Body of pancreas (tissue), 4 donors: ENCODE data around the gene SLAMF6.

Source experiments
- POLR2A ChIP-seq, 3 donors: fragments of 450-650 bp; IDR thresholded peaks; one replicate each; pipeline ENCODE4 v1.6.1; 2016; ENCODE audit warnings: antibody characterized with exemption in 3 of 3, mild to moderate bottlenecking in 2 of 3
- TF ChIP-seq, protein P1 (sequence below), 7 experiments: fragments of 450-650 bp in 4 of 7; fragments of 200-600 bp in 3 of 7; sonication (generic) in 3 of 7; IDR thresholded peaks; one replicate each; pipeline ENCODE4 v1.5.1; 2016 to 2019; ENCODE audit warnings: antibody characterized with exemption in 7 of 7

DNA sequence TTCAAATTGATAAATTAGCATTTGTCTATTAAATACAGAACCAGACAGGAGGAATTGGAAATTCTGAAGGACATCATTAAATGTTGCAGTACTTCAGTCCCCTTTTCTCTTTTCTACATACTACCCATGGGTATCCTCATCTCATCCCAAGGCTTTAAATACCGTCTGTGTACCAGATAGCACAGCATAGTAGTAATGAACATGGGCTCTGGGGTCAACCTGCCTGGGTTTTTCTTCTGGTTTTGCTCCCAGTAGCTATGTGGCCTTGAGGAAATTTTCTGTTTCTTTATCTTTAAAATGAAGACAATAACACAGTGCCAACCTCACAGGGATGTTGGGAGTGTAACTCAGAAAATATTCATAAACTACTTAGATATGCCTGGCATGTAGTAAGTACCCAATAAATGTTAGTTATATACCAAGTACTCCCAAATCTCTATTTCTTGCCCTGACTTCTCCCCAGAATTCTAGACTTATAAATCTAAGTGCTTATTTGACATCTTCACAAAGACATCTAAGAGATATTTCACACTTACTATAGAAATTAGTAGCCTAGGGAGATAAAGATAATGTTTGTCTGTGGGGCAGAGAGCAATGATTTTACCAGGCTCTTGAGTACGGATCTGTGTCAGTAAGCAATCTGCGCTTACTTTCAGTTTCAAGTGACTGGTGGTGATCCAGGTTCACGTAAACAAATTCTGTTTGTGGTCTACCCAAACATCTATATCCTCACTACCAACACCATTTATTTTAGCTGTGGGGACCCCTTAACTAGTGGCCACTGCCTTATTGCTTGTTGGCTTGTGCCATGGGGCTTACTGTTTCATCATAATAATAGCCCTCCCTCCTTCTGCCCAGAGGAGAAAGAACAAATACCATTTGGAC is 85.4 kb downstream of the SLAMF6 start:
- TF ChIP-seq, protein P1, sequence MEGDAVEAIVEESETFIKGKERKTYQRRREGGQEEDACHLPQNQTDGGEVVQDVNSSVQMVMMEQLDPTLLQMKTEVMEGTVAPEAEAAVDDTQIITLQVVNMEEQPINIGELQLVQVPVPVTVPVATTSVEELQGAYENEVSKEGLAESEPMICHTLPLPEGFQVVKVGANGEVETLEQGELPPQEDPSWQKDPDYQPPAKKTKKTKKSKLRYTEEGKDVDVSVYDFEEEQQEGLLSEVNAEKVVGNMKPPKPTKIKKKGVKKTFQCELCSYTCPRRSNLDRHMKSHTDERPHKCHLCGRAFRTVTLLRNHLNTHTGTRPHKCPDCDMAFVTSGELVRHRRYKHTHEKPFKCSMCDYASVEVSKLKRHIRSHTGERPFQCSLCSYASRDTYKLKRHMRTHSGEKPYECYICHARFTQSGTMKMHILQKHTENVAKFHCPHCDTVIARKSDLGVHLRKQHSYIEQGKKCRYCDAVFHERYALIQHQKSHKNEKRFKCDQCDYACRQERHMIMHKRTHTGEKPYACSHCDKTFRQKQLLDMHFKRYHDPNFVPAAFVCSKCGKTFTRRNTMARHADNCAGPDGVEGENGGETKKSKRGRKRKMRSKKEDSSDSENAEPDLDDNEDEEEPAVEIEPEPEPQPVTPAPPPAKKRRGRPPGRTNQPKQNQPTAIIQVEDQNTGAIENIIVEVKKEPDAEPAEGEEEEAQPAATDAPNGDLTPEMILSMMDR (IDR thresholded peaks at IDR 0.05): no peak
- TF ChIP-seq POLR2A (IDR thresholded peaks at IDR 0.05): no peak
